ENCODE measurements around the gene MROH9.

DNA sequence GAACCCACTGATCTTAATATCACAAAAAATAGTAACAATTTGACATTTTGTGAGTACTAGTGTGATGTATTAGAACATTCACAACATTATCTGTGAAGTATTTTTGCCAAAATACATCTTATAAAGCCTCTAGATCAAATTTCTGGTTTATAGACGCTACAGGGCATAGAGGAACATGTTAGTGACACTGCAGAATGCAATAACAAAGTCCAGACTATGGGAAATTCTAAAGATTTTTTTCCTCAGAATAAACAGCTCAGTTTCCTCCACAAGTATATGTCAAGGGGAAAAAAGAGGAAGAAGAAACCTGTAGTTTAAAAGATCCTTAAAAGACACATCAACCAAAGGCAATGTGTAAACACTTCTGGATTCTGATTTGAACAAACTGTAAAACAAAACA, 26.4 kb upstream of the MROH9 start:
- TF ChIP-seq POLR2AphosphoS5 (IDR thresholded peaks at IDR 0.05; ENCODE audit: borderline replicate concordance, low read depth, low read length), result no peak
- no peak for TF ChIP-seq EZH2 (IDR thresholded peaks at IDR 0.05)
- no peak for TF ChIP-seq FOXP2 (optimal IDR thresholded peaks at IDR 0.05; ENCODE audit: control extremely low read depth, extremely low read length, insufficient read depth)

Measured in SK-N-MC (cell line).